ENCODE measurements around the gene ADAP1. TPM values are rescaled to one million over a fixed set of nuclear protein-coding genes. Genes with fewer than 3 reads are reported as not detected.

Gene ADAP1
- total and polyA plus RNA-seq, 2 of the 8 experiments (the other 6 are each of a cell fraction or from before 2014, with no cell fraction given), result 5.8 to 6.1 TPM

- Histone ChIP-seq H3K23ac (ENCODE audit: insufficient read length) (no peak overlapping the region), H3K4ac (replicated peaks; ENCODE audit: insufficient read length, low read depth, low read length) (no peak overlapping the region), H4K8ac (ENCODE audit: extremely low read depth, insufficient read depth, low read length) (0 out of 2 replicates have a peak overlapping the region, but pooled peaks have one; percentile 51), H3K4me2 (ENCODE audit: insufficient read depth in 1 of 2, low read depth in 2 of 2, low read length in 2 of 2) (no peak overlapping the region), H3K9ac (replicated peaks in 1 of 4; ENCODE audit: extremely low read depth in 1 of 4, low read depth in 3 of 4, low read length in 3 of 4) (no peak overlapping the region), H2BK5ac (ENCODE audit: low read depth, low read length) (no peak overlapping the region), H3K4me1 (replicated peaks in 1 of 4; ENCODE audit: control insufficient read depth in 3 of 4, insufficient read depth in 4 of 4, low read length in 3 of 4) (peaks cover 0 to 9% (median 0%) of the 10 kb centered on the region in 4 experiments; a peak in 2 of 7 replicates), H4K91ac (replicated peaks; ENCODE audit: insufficient read length, low read length) (no peak overlapping the region), H4K5ac (ENCODE audit: insufficient read length, low read depth, low read length) (no peak overlapping the region), H3K56ac (replicated peaks; ENCODE audit: insufficient read length, low read depth, low read length) (no peak overlapping the region), H2BK15ac (ENCODE audit: low read length) (no peak overlapping the region), H3K23me2 (ENCODE audit: low read depth, low read length) (peaks cover 2% of the 10 kb centered on the region; the same call in 1 of the 2 replicates), H3K9me3 (ENCODE audit: insufficient read depth in 2 of 2, low read depth in 1 of 2, low read length in 1 of 2) (no peaks in the 10 kb centered on the region), H3K27ac (ENCODE audit: low read depth, low read length) (no peak overlapping the region), H3K14ac (ENCODE audit: insufficient read length) (no peak overlapping the region), H3K79me1 (ENCODE audit: low read depth, low read length) (peaks cover 17% of the 10 kb centered on the region), H3K79me2 (ENCODE audit: control insufficient read depth in 1 of 2, insufficient read depth in 2 of 2, low read length in 2 of 2) (peaks cover 0 to 10% of the 10 kb centered on the region in 2 experiments; a peak in 1 of 4 replicates), H2BK20ac (ENCODE audit: low read length) (no peak overlapping the region), H3K36me3 (ENCODE audit: control insufficient read depth in 2 of 4, insufficient read depth in 4 of 4, low read length in 3 of 4) (peaks cover 22 to 67% (median 50%) of the 10 kb centered on the region in 4 experiments), H2AFZ (ENCODE audit: low read length) (no peak overlapping the region), H3K27me3 (replicated peaks in 1 of 4; ENCODE audit: control insufficient read depth in 3 of 4, extremely low read depth in 1 of 4, insufficient read depth in 3 of 4, low read length in 3 of 4) (no peaks in the 10 kb centered on the region), H4K20me1 (replicated peaks in 1 of 2; ENCODE audit: control insufficient read depth in 1 of 2, insufficient read depth in 2 of 2, low read length in 2 of 2) (peaks cover 12 to 28% of the 10 kb centered on the region in 2 experiments), H3K18ac (ENCODE audit: extremely low read depth, low read length) (no peak overlapping the region), H2BK12ac (ENCODE audit: low read depth, low read length) (no peak overlapping the region), H2AK5ac (ENCODE audit: low read depth, low read length) (no peak overlapping the region), H2BK120ac (replicated peaks; ENCODE audit: low read depth, low read length) (no peak overlapping the region), H3K4me3 (ENCODE audit: extremely low read depth in 1 of 4, insufficient read depth in 2 of 4, low read depth in 3 of 4, low read length in 4 of 4) (no peak overlapping the region)
- FAIRE-seq, result no peak
- POLR2A ChIA-PET (ENCODE audit: partially characterized antibody), result interaction anchor here (0.6 to 1.5 kb wide), 2 partner anchors 10 to 1242 kb away, joined by 4 to 5 read pairs; no protein-coding TSS in a partner anchor
- no peak for DNase-seq (ENCODE audit: low read depth in 1 of 2, low spot score in 2 of 2)
- no peak for TF ChIP-seq CTCF (IDR thresholded peaks at IDR 0.05; ENCODE audit: control extremely low read depth in 1 of 3, insufficient read depth in 1 of 3, low read depth in 1 of 3, low read length in 3 of 3)
- no peak for TF ChIP-seq RBBP5 (IDR thresholded peaks at IDR 0.05; ENCODE audit: borderline replicate concordance, low read depth, low read length)
- no peak for TF ChIP-seq KDM4A (IDR thresholded peaks at IDR 0.05; ENCODE audit: low read depth, low read length, severe bottlenecking)
- TF ChIP-seq ATF2 (IDR thresholded peaks at IDR 0.05; ENCODE audit: low read length), result no peak
- no peak for TF ChIP-seq POU5F1 (IDR thresholded peaks at IDR 0.05; ENCODE audit: low read depth, low read length)
- no peak for TF ChIP-seq TCF12 (IDR thresholded peaks at IDR 0.05; ENCODE audit: low read depth, low read length)
- no peak for TF ChIP-seq SP4 (IDR thresholded peaks at IDR 0.05; ENCODE audit: low read length)
- TF ChIP-seq ZNF274 (IDR thresholded peaks at IDR 0.05; ENCODE audit: borderline replicate concordance, extremely low read depth, low read length), result no peak
- 94% methylated on average over 17 of the region's 19 CpGs; no CpG with 5 or more reads in 1 of the 2 experiments for WGBS, 2 experiments (ENCODE audit: extremely low coverage in 1 of 2, insufficient coverage in 1 of 2, insufficient read length in 1 of 2, insufficient replicate concordance in 2 of 2, low coverage in 1 of 2, low lambda C conversion rate in 2 of 2, missing lambda C conversion rate in 1 of 2)
- CTCF ChIA-PET (ENCODE audit: partially characterized antibody), result no interaction called here
Observed at GRCh38 chr7:893686-894085, 60.8 kb downstream of the ADAP1 start.
